ENCODE data around the gene NLK. TPM values are rescaled to one million over a fixed set of nuclear protein-coding genes. Genes with fewer than 3 reads are reported as not detected.

NLK gene
- 30.9 and 31.8 TPM in 2 replicates for total RNA-seq (2021)
- long read RNA-seq, full-length matches to known transcripts = 3 of 15 reads
- long read RNA-seq, partial matches to known transcripts = 0 of 15 reads
- long read RNA-seq, other reads (novel, unspliced or antisense) = 12 of 15 reads

- peak within 1 kb of the TSS; percentile 93 for H3K4me2 ChIP-seq (ENCODE audit: insufficient read depth, insufficient read length, low read length)
- H3K14ac ChIP-seq (ENCODE audit: insufficient read depth, low read length) = peak within 1 kb of the TSS; percentile 61
- no peaks in the 10 kb centered on the region for H3K9me3 ChIP-seq (ENCODE audit: control insufficient read depth, low read depth, low read length)
- H2BK12ac ChIP-seq (ENCODE audit: insufficient read length, low read depth, low read length) = no peak within 1 kb of the TSS
- H3K79me1 ChIP-seq (ENCODE audit: insufficient read depth, low read depth, low read length, poor library complexity, severe bottlenecking) = peaks cover 6% of the 10 kb centered on the region
- 100% methylated on average over 1 of the region's 1 CpG for WGBS (ENCODE audit: extremely low coverage, insufficient read length, low lambda C conversion rate)
- no peak within 1 kb of the TSS for H3K27ac ChIP-seq (ENCODE audit: insufficient read length, low read depth, low read length)
- H4K8ac ChIP-seq (replicated peaks; ENCODE audit: insufficient read length, low read depth, low read length) = no peak within 1 kb of the TSS
- peaks cover 33% of the 10 kb centered on the region; the same call in 1 of the 2 replicates for H3K79me2 ChIP-seq (ENCODE audit: insufficient read depth, low read length)
- no peaks in the 10 kb centered on the region for H4K20me1 ChIP-seq (ENCODE audit: control insufficient read depth, insufficient read depth, insufficient read length)
- Mint-ChIP-seq H3K27me3 (ENCODE audit: low read depth) (no peaks in the 10 kb centered on the region; the same call in 1 of the 2 replicates), H3K4me1 (peaks cover 49 to 54% of the 10 kb centered on the region in 2 experiments), H3K27ac (peak within 1 kb of the TSS; percentile 62 to 84 (median 74)), H3K9me3 (no peaks in the 10 kb centered on the region; a peak in 1 of 5 replicates), H3K36me3 (ENCODE audit: insufficient read depth in 1 of 3, low read depth in 3 of 3) (peaks cover 6 to 21% (median 12%) of the 10 kb centered on the region in 3 experiments; a peak in 5 of 7 replicates), H3K4me3 (peak within 1 kb of the TSS; percentile 91 to 96)
- H4K91ac ChIP-seq (ENCODE audit: insufficient read length, low read depth, low read length) = no peak within 1 kb of the TSS
- H3K9ac ChIP-seq (ENCODE audit: extremely low read depth, insufficient read length, low read length) = peak within 1 kb of the TSS; percentile 70
- H3K23me2 ChIP-seq (ENCODE audit: insufficient read length, low read depth, low read length, poor library complexity, severe bottlenecking) = peaks cover 8% of the 10 kb centered on the region
- no peak within 1 kb of the TSS for H2BK120ac ChIP-seq (ENCODE audit: low read depth, low read length, poor library complexity, severe bottlenecking)
- no peak for TF ChIP-seq CTCF (conservative IDR thresholded peaks at IDR 0.05)
- no peak within 1 kb of the TSS for H3T11ph ChIP-seq (ENCODE audit: low read length)
- H2BK5ac ChIP-seq (ENCODE audit: insufficient read length, low read length) = no peak within 1 kb of the TSS
- H2BK15ac ChIP-seq (ENCODE audit: low read depth, low read length) = no peak within 1 kb of the TSS
- H2AFZ ChIP-seq (ENCODE audit: low read length) = no peak within 1 kb of the TSS
- no peak for DNase-seq
- no peak within 1 kb of the TSS for H4K5ac ChIP-seq (ENCODE audit: insufficient read length, low read depth, low read length)
- H3K27me3 ChIP-seq (ENCODE audit: insufficient read depth, low read length) = no peaks in the 10 kb centered on the region
- H3K23ac ChIP-seq (ENCODE audit: insufficient read length, low read depth, low read length) = no peak within 1 kb of the TSS
- H3K18ac ChIP-seq (ENCODE audit: insufficient read length, low read depth, low read length) = no peak within 1 kb of the TSS
- peaks cover 10% of the 10 kb centered on the region; the same call in 1 of the 2 replicates for H3K4me1 ChIP-seq (ENCODE audit: insufficient read depth, low read length)
- H3K56ac ChIP-seq (ENCODE audit: insufficient read length, low read depth, low read length) = no peak within 1 kb of the TSS
- no peak within 1 kb of the TSS for H2BK20ac ChIP-seq (ENCODE audit: low read depth, low read length, poor library complexity, severe bottlenecking)
- H2AK5ac ChIP-seq (ENCODE audit: insufficient read length, low read length) = no peak within 1 kb of the TSS
- H3K4ac ChIP-seq (ENCODE audit: low read depth, low read length) = no peak within 1 kb of the TSS
These were observed at the start of gene NLK for GRCh38 chr17:28042657-28042720. TSS of gene NLK (plus strand) at chr17:28042677. CDS start at chr17:28042874, 197 bp downstream.

Data from H9 (cell line).